GM18951 (cell line): ENCODE results near the gene SGIP1.
"Not testable (repeated sequence)": the region's sequence is repeated elsewhere in the genome, so short reads cannot be mapped to it uniquely, and the experiment has no call there.

ENCODE experiments used
- POLR2A ChIP-seq: IDR thresholded peaks from 4 replicates; pipeline ENCODE4 v1.6.1; 2011; ENCODE audit warnings: mild to moderate bottlenecking; ENCODE audit not compliant: insufficient read length, insufficient read depth; ENCODE audit errors: extremely low read depth
- in situ Hi-C: fragments of 300-500 bp; cut with MboI; formaldehyde crosslinking; loops from one replicate; pipeline ENCODE4 v1.12.0; 2022; ENCODE audit warnings: low sequenced_read_pairs, mixed read lengths, inconsistent platforms; ENCODE audit not compliant: unreplicated experiment

The SGIP1 gene

GRCh38 chr1:66578841-66579240 lies 44.9 kb downstream of the SGIP1 start:
- in situ Hi-C loops, result no loop called here
- TF ChIP-seq POLR2A, result no peak

DNA sequence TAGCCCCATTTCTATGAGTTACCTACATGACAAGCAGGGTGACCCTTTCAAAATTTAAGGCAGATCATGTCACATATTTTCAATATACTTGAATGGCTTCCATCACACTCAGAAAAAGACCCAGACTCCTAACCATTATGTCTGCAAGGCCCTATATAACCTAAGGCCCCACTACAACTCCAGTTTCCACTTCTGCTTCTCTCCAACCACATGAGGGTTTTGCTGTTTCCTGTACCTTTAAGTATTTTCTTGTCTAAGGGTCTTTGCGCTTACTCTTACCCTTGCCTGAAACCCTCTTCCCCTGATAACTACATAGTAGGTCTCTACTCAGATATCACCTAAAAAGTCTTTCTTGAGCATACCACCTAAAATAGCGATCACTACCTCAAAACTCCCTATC lies 46.1 kb downstream of the SGIP1 start:
- no peak for TF ChIP-seq POLR2A
- in situ Hi-C loops, result no loop called here

DNA sequence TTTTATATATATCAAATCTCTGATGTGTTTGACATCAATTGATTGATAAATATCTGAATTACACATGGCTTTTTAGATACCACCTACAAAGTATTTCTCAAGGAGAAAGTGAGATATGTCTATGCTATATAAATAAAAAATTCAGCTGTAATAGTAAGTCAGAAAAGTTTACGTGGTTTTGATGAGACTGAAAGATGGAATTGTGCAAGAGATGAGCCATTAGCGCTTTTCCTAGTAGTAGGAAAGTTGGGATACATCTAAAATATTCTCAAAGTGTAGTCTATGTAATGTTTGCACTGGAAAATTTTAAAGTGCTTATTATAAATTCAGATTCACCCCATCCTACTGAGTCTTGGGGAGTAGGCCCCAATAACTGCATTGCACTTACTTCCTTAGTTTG lies 49.1 kb downstream of the SGIP1 start:
- TF ChIP-seq POLR2A, result no peak
- in situ Hi-C loops, result no loop called here

DNA sequence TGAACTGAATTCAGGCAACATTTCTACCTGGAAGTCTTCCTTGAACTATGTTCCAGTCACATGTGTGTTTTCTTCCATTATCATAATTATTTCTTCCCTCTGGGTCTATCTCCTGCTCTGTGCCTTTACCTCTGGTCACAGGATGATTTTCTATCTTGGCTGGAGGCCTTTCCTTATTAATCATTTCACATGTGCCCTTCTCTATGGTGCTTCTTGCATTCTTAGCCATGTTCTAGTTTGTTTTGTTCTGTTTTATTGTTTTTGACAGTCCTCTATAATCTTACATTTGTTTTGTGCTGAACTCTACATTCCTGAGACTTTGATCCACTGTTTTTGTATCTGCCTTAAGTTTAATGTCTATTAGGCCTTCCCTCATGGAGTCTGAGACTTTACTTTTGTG lies 51.0 kb downstream of the SGIP1 start:
- in situ Hi-C loops, result no loop called here
- no peak for TF ChIP-seq POLR2A

- no peak for TF ChIP-seq POLR2A
- in situ Hi-C loops, result no loop called here
Measured at GRCh38 chr1:66589326-66589725, 55.4 kb downstream of the SGIP1 start.

DNA sequence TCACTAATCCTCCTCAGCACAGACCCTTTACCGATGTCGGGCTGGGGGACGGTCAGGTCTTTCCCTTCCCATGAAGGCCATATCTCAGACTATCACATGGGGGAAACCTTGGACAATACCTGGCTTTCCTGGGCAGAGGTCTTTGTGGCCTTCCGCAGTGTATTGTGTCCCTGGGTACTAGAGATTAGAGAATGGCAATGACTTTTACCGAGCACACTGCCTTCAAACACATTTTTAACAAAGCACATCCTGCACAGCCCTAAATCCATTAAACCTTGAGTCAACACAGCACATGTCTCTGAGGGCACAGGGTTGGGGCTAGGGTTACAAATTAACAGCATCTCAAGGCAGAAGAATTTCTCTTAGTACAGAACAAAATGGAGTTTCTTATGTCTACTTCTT lies 58.2 kb downstream of the SGIP1 start:
- in situ Hi-C loops, result not testable (repeated sequence)

DNA sequence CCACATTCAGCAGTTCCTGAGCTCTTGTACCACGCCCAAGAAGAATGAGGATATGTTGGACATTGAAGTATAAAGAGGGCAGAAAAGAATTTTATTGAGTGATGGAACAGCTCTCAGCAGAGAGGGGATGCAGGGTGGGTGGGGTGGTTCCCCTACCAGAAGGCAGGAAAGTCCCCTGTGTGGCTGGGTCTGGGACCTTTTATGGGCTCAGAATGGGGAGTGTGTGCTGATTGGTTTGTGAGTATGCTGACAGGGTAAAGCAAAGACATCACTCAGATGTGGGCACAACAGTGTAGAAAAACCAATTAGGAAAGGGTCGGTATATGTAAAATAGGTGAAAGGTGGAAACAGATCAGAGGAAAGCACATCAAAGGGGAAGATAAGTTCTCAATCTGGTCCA lies 62.2 kb downstream of the SGIP1 start:
- no peak for TF ChIP-seq POLR2A
- in situ Hi-C loops, result no loop called here

DNA sequence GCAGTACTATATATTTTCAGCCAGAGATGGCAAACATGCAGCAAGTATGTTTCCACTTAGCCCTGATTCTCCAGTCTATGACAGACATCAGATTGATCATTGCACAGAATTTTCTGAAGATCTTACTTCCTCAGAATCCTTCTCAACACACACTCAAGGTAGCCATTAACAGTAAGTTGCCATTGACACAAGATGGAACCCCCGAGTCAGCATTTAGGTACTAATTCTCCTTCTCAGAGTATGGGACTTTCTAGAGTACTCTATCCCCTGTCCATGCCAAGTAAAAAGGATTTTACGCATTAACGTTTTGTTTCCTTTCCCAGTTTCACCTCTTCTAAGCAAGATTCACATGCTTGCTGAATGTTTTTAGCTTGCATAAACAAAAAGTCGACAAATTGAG lies 63.5 kb downstream of the SGIP1 start:
- in situ Hi-C loops, result no loop called here
- no peak for TF ChIP-seq POLR2A

GRCh38 chr1:66598670-66599069 lies 64.7 kb downstream of the SGIP1 start:
- no peak for TF ChIP-seq POLR2A
- in situ Hi-C loops, result no loop called here

DNA sequence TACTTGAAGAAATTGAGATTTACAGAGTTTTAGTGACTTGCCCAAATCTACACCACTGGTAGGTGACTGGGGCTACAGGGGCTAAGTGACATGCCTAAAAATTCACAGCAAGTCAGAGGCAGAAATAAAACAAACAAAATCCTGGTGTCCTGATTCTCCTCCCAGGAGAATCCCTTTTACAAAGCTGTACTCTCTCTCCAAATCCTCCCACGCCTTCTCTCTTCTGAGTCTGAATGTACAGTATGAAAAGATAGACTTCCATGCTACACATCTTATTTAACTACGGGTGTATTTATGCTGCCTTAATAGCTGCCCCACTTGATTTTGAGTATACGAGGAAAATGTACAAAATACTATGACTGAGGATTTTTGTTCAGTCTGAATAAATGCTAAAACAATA lies 65.4 kb downstream of the SGIP1 start:
- no peak for TF ChIP-seq POLR2A
- in situ Hi-C loops, result no loop called here

DNA sequence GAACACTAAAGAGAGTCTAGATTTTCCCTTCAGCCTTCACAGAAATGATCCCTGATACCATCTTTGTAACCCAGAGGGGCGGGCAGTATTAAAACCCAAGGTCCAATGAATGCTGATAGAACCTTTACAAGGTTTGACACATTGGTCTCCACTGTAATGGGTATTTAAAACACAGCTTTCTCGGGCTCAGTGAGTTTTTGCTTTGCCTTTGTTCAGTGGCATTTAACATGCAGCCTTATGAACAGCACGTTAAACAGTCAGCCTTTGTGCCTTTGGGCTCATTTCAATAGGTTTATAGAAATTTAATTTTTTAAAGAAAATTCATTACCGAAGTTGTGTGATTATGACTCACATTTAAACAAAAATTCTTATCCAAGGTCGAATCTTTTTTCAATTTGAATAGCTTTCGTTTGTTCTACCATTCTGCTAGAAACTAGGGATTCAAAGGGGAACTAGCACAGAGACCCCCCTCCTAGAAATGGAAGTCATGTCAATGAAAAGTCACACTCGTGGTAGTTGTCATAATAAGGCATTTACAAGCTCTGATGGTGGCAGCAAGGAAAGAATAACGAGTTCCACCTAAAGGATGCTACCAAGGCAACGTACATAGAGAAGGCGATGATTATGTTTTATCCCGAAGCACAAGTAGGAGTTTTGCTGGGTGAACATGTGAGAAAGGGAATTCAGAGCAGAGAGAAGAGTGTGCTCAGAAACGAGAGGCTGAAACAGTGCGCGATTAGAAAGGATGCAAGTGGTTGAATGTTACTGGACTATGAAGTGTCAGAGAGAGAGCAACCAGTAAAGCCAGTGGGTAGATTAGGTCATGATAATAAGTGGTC lies 66.2 kb downstream of the SGIP1 start:
- in situ Hi-C loops, result no loop called here

DNA sequence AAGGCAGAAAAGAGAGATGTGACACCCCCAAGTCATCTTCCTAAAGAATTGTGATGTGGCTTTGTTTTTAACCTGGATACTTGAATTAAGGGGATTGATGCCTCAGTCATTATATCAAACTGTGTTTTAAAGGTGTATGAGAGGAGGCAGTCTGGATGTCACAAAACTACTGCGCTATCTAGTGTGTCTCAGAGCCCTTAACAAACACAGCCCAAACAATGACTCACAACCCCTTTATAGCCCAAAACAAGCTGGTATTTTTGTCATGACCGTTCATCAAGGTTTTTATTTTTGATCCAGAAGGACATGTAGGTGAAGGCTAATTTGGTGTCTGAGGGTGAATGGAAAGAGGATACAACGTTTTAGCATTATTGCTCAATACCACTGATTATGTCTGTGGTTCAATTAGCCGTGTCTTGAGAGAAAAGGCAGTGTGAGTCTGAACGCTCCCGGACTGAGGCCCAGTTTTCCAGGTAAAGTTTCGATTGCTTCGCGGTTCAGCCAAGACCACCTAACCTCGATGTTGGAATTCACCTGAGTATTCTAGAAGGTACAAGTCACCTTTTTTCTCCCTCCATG lies 71.6 kb downstream of the SGIP1 start:
- TF ChIP-seq POLR2A, result no peak
- in situ Hi-C loops, result no loop called here

More for the DNA sequence above, 66.2 kb downstream of the SGIP1 start:
- no peak for TF ChIP-seq POLR2A

DNA sequence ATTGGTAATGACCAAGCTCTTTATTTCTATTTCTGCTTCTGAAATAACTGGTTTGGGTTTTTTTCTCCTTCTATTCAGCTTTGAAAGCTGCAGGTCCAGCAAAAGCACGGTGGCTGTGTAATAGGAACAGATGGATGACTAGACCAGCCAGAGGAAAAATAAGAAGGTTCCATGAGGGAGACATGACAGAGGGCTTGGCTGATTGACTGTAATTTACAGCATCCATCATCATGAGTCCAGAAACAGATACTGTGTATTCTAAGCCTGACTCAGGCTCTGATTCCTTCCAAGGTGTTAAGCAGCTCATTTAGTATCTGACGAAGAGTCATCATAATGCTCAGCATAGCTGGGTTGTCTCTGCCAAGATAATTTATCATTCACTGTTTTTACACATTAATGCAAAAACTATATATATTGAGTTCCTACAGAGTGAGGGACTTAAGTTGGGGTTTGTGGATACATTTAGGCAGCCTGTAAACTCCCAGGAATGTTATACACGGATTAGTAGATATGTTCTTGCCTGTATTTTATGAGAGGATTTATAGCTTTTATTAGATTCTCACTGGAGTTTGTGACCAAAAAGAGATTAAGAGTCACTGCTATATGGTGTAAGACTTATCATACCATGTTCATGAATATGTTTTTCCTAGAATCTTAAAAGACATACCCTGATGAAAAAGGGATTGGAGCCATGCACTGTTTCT lies 72.6 kb downstream of the SGIP1 start:
- in situ Hi-C loops, result no loop called here

GRCh38 chr1:66607458-66607857 lies 73.5 kb downstream of the SGIP1 start:
- no peak for TF ChIP-seq POLR2A
- in situ Hi-C loops, result no loop called here

More for the DNA sequence above, 72.6 kb downstream of the SGIP1 start:
- TF ChIP-seq POLR2A, result no peak
